HL-60 (cell line): Measurements from ENCODE around the gene GALNT17.

ENCODE experiments used
- DNase-seq, 2 experiments: peaks; one replicate each; pipeline ENCODE4 v3.0.0-alpha.2; 2010 to 2020; ENCODE audit warnings: low read depth in 1 of 2, low spot score in 1 of 2
- H3K27ac ChIP-seq: fragments of 250-450 bp; sonication (Bioruptor Pico); replicated peaks from 2 replicates; pipeline ENCODE4 v1.5.1; 2020; ENCODE audit warnings: mild to moderate bottlenecking, moderate library complexity
- H3K27me3 ChIP-seq: fragments of 250-450 bp; sonication (Bioruptor Pico); 2 replicates; pipeline ENCODE4 v1.5.1; 2021; ENCODE audit warnings: mild to moderate bottlenecking, moderate library complexity; ENCODE audit not compliant: insufficient read depth, poor library complexity, severe bottlenecking
- H3K4me3 ChIP-seq: replicated peaks from 2 replicates; pipeline ENCODE4 v1.5.1; 2011; ENCODE audit warnings: mild to moderate bottlenecking, control low read depth, low read length; ENCODE audit not compliant: insufficient read depth
- CTCF ChIP-seq: IDR thresholded peaks from one replicate; pipeline ENCODE4 v1.5.1; 2011; ENCODE audit warnings: low read length, control low read depth, inconsistent platforms; ENCODE audit not compliant: insufficient read depth
- GABPA ChIP-seq: IDR thresholded peaks from 2 replicates; pipeline ENCODE4 v1.6.1; 2012; ENCODE audit warnings: low read depth
- POLR2AphosphoS5 ChIP-seq: IDR thresholded peaks from 2 replicates; pipeline ENCODE4 v1.6.1; 2012; ENCODE audit warnings: low read depth
- REST ChIP-seq: IDR thresholded peaks from 2 replicates; pipeline ENCODE4 v1.6.1; 2012; ENCODE audit warnings: low read depth; ENCODE audit not compliant: insufficient replicate concordance
- SPI1 ChIP-seq: IDR thresholded peaks from 2 replicates; pipeline ENCODE4 v1.6.1; 2012; ENCODE audit warnings: low read depth, mild to moderate bottlenecking, borderline replicate concordance

The GALNT17 gene

GRCh38 chr7:71133232-71133622, 1.3 kb downstream of the GALNT17 start:
- H3K27ac ChIP-seq = no peak overlapping the region
- TF ChIP-seq SPI1 = no peak
- TF ChIP-seq REST = no peak
- TF ChIP-seq CTCF = no peak
- no peak for TF ChIP-seq GABPA
- no peak for TF ChIP-seq POLR2AphosphoS5
- H3K27me3 ChIP-seq = peaks cover 26% of the 10 kb centered on the region
- no peak overlapping the region for H3K4me3 ChIP-seq
- DNase-seq = no peak

GRCh38 chr7:71133856-71134255, 1.9 kb downstream of the GALNT17 start:
- TF ChIP-seq GABPA (no peak), REST (no peak)
- DNase-seq = no peak
- Histone ChIP-seq H3K27me3 (peaks cover 26% of the 10 kb centered on the region), H3K27ac (no peak overlapping the region), H3K4me3 (no peak overlapping the region)

- TF ChIP-seq CTCF (no peak), SPI1 (no peak), REST (no peak), POLR2AphosphoS5 (no peak), GABPA (no peak)
- DNase-seq = no peak
- H3K4me3 ChIP-seq = no peak overlapping the region
- H3K27ac ChIP-seq = no peak overlapping the region
- peaks cover 24% of the 10 kb centered on the region for H3K27me3 ChIP-seq
Measured at GRCh38 chr7:71135116-71135515, 3.2 kb downstream of the GALNT17 start.

- peaks cover 20% of the 10 kb centered on the region for H3K27me3 ChIP-seq
- TF ChIP-seq SPI1 (no peak), POLR2AphosphoS5 (no peak), CTCF (no peak), GABPA (no peak), REST (no peak)
- no peak for DNase-seq
Measured at GRCh38 chr7:71135663-71136062, 3.7 kb downstream of the GALNT17 start.

More at GRCh38 chr7:71135663-71136062, 3.7 kb downstream of the GALNT17 start:
- H3K27ac ChIP-seq = no peak overlapping the region
- H3K4me3 ChIP-seq = no peak overlapping the region
